DMS53 (cell line): ENCODE data around the gene OR51B6.
A peak's percentile ranks its signal among the peaks of the same experiment; 100 is the strongest.
"Not testable (repeated sequence)": the region's sequence is repeated elsewhere in the genome, so short reads cannot be mapped to it uniquely, and the experiment has no call there.

Experiments used
- DNase-seq: peaks from one replicate; lab custom pipeline; 2025; lab: John Stamatoyannopoulos, UW

The OR51B6 gene, protein sequence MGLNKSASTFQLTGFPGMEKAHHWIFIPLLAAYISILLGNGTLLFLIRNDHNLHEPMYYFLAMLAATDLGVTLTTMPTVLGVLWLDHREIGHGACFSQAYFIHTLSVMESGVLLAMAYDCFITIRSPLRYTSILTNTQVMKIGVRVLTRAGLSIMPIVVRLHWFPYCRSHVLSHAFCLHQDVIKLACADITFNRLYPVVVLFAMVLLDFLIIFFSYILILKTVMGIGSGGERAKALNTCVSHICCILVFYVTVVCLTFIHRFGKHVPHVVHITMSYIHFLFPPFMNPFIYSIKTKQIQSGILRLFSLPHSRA

DNA sequence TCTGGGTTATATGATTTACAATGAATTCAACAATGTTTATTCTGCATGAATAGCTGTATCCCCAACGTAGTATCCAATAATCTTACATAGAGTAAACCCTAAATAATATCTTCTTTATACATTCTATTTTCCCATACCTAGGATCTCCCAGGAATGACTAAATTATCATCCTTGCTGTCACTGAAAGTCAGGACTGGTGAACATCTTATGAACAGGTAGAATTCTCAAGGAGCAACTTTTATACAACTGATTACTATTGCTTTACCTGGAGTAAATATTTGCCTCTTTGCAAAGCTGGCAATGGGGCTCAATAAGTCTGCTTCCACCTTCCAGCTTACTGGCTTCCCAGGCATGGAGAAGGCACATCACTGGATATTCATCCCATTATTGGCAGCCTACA is at the start of gene OR51B6:
Gene OR51B6 (plus strand): TSS at position 301 of the 400 bp plus-strand sequence. CDS start 0 bp downstream, at position 301.
- DNase-seq: no peak

DNA sequence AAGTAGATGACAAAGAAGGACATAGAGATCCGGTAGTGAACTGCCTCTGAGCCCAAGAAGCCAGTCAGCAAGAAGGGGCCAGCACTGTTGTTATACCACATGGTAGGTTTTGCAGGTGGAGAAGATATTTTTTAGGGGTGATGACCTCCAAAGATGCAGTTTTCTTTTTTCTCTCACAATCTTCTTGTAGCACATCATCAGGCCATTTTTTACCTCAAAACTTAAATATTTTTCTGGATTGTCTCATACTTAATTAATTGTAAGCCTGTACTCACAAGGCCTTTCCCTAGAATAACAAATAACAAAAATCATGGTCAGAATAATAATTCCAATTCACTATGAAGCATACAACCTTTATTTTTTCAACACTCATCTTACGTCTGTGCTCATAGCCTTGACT is 49.5 kb upstream of the OR51B6 start, which contains the start of gene OR51B4:
Gene OR51B4 (minus strand): TSS at position 101 of the 400 bp plus-strand sequence. CDS start 0 bp downstream, at position 101.
- no peak for DNase-seq

- no peak for DNase-seq
These were observed 47.7 kb upstream of the OR51B6 start for GRCh38 chr11:5303626-5304025.

GRCh38 chr11:5304046-5304445 is 47.3 kb upstream of the OR51B6 start:
- DNase-seq: no peak

GRCh38 chr11:5307256-5308019 is 43.9 kb upstream of the OR51B6 start:
- DNase-seq: no peak

DNA sequence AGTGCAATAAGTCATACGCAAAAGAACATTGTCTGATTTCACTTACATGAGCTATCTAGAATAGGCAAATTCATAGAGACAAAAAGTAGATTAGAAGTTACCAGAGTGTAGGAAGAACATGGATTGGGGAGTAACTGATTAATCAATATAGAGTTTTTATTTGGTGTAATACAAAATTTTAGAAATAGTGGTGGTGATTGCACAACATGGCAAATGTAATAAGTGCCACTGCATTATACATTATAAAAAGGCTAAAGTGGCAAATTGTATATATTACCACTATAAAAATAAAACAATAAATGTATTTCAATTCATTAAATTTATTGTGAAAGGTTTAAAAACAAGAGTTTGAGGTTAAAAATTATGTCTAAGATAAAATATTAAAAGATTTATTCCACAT is 40.9 kb upstream of the OR51B6 start:
- no peak for DNase-seq

DNA sequence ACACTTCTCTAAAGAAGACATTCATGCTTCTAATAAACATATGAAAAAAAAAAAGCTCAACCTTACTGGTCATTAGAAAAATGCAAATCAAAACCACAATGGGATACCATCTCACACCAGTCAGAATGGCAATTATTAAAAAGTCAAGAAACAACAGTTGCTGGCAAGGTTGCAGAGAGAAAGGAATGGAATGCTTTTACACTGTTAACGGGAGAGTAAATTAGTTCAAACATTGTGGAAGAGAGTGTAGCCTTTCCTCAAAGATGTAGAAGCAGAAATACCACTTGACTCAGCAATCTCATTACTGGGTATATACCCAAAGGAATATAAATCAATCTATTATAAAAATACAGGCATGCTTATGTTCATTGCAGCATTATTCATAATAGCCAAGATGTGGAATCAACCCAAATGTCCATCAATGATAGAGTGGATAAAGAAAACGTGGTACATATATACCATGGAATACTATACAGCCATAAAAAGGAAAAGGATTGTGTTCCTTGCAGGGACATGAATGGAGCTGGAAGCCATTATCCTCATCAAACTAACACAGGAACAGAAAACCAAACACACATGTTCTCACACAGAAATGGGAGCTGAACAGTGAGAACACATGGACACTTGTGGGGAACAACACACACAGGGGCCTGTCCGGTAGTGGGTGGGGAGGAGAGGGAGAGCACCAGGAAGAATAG is 37.8 kb upstream of the OR51B6 start:
- DNase-seq: not testable (repeated sequence)

GRCh38 chr11:5317292-5317691 is 34.0 kb upstream of the OR51B6 start:
- peak; percentile 67 for DNase-seq

DNA sequence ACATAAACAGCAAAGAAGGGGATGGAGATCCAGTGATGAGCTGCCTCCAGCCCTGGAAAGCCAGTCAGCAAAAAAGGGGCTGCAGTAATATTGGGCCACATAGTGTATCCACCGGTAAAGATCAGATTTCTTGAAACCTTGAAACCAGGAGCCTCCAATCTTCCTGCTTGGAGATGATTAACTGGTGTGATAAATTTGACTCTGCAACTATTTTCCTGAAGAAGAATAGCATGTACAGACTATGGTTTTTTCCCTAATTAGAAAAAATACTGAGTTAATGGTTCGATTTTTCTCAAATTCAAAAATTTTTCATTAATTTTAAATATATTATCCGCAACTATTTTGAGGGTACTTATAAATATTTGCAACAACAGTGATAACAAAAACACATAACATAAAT is 27.1 kb upstream of the OR51B6 start, which contains the start of gene OR51B2:
Gene OR51B2 (minus strand): TSS at position 101 of the 400 bp plus-strand sequence. CDS start 0 bp downstream, at position 101.
- no peak for DNase-seq

DNA sequence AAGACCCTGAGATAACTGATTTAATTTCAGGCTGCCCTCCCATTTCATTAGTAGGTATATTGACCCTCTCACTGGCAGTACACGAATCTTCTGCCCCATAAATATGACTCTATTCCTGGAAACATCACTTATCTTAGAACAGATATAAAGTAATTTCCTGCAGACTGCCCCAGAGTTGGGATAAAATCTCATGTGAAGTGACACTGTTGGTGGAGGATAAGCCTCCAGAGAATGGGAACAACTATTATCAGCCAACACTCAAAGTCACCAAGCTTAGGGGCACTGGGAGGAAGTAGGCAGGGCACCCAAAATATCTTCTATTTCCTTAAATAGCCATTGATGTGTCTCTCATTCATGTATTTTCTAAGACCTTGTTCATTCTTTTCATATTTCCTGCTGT is 16.1 kb upstream of the OR51B6 start:
- DNase-seq: no peak

- no peak for DNase-seq
These were observed 15.0 kb upstream of the OR51B6 start for GRCh38 chr11:5336331-5336730.

DNA sequence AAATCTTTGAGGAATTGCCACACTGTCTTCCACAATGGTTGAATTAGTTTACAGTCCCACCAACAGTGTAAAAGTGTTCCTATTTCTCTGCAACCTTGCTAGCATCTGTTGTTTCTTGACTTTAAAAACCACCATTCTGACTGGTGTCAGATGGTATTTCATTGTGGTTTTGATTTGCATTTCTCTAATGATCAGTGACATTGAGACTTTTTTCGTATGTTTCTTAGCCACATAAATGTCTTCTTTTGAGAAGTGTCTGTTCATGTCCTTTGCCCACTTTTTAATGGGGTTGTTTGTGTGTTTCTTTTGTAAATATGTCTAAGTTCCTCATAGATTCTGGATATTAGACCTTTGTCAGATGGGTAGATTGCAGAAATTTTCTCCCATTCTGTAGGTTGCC is 14.1 kb upstream of the OR51B6 start:
- not testable (repeated sequence) for DNase-seq

DNA sequence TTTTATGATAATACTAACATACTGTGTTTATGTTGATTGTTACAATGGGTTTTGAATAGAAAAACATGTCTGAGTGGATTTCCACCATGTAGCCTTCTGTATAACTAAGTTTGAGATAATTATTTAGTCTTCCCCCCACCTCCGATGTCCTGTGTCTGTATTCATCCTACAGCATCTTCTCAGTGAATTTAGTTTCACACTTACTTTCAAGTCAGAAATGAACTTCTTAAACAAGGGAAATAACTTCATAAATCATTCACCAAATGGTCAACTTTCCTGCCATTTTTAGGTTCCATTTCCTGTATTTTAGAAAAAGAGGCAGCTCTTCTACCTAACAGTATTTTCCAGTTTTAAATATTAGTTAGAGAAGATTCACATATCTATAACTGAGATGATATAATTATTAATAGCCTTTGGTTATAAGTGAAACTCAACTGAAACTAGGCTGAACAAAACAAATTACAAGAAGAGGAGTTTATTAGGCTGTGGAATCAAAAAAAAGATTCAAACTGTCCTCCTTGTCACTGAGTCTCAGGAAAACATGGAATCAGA is 11.5 kb upstream of the OR51B6 start:
- DNase-seq: no peak

DNA sequence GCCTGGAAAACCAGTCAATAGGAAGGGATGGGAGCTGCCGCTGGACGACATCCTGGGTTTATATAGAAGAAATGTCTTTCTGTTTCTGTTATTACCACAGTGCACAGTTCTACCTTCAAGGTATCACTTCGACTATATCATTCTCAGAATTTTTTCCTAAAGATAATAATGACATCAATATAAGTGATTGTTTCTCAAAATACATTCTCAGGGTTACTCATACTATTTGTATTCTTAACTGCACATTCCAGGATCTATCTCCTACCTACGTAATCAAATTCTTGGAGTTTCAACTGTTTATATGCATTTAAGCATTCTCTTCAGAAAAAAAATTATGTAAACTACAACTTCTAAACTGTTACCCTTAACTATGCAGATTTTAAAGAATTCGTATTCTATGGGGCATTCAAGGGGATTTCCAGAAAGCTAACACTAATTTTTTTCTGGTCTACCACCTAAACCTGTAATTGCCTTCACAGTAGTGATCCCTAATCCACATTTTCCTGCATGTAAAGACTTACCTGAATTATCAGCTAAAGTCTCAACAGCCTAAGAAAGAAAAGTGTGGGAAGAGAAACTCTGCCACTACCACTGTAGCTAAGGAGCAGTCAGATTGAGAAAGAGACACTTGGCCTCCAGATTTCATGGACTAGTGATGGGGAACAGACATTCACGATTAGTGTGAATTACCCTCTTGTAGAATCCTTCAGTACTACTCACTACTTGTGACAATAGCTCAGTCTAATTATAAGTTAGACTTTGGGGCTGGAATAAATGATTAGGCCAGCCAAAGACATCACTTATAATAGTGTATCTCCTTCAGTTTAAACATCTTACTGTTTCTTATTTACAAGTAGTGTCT is 7.6 kb upstream of the OR51B6 start, which contains the start of gene OR51B5:
Gene OR51B5 (minus strand): TSS at position 51 of the 862 bp plus-strand sequence. CDS start 0 bp downstream, at position 51.
- DNase-seq: no peak

DNA sequence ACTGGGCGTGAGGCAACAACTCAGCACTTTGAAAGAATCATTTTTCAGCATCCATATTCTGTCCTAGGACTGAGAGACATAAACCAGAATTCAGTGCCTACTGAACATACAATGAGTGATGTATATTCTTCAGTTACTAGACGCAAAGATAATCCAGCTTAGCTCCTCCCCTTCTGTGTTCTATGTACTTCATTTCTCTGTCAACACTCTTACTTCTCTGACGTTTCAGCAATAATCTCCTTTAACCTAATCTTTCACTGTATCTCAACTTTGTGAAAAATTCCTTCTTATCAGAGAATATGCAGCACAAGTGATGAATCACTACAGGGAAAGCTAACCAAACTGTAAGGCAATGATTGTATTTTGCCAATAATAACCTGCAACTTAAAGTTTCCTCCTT is 5.5 kb upstream of the OR51B6 start:
- DNase-seq: no peak

DNA sequence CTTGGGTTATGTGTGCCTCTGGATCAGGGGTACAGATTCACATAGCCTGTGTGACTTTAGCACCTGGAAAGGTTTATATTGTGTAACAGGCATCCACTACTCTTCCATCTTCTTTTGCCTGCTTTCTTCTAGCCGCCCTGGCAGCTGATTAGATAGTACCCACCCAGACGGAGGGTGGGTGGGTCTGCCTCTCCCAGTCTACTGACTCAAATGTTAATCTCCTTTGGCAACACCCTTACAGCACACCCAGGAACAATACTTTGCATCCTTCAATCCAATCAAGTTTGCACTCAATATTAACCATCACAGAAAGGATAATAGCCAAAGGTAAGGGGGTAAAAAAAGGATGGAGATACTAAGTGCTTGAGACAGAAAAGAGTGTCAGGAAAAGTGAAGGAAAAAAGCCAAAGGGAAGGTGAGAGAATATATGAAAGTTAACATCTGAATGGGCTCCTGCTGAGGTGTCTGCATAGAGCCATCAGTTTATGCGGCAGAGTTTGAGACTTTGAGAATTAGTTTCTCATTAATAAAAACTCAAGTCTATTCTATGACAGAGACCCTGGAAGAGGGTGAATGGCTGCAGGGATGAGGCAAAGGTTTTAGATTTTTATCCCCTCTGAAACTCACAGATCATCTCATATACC is 2.6 kb upstream of the OR51B6 start:
- DNase-seq: no peak

GRCh38 chr11:5349550-5349949 is 1.8 kb upstream of the OR51B6 start:
- no peak for DNase-seq

DNA sequence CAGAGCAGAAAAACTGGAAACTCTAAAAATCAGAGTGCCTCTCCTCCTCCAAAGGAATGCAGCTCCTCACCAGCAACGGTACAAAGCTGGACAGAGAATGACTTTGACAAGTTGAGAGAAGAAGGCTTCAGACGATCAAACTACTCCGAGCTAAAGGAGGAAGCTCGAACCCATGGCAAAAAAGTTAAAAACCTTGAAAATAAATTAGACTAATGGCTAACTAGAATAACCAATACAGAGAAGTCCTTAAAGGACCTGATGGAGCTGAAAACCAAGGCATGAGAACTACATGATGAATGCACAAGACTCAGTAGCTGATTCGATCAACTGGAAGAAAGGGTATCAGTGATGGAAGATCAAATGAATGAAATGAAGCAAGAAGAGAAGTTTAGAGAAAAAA is 4.7 kb downstream of the OR51B6 start:
- not testable (repeated sequence) for DNase-seq

- no peak for DNase-seq
These were observed 10.8 kb downstream of the OR51B6 start for GRCh38 chr11:5362017-5362625.

DNA sequence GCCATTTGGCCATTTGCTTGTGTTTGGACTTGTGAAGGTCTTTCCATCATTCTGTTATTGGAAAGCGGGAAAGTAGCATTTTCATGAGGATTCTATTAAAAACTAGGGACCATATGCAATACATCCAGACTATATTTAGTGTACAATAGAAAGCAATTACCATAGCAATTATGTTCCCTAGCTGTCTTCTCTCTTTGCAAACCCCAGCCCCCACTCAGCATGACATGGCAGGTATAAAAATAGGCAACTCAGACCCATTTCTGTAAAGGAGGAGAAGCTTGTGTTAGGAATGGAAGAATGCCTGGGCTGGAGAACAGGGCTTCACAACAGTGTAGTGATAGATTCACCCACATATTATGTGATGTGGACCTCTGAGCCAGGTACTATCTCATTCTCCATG is 12.4 kb downstream of the OR51B6 start:
- DNase-seq: no peak
